HG03575 (cell line): ENCODE measurements around the gene CACNG1.

Experiments used
- ATAC-seq: cut with Tn5 transposase; IDR thresholded peaks from one replicate; pipeline ENCODE4 v1.9.1; 2021; ENCODE audit not compliant: unreplicated experiment, insufficient number of reproducible peaks, low FRiP score; ENCODE audit errors: extremely low read depth

CACNG1 gene, protein sequence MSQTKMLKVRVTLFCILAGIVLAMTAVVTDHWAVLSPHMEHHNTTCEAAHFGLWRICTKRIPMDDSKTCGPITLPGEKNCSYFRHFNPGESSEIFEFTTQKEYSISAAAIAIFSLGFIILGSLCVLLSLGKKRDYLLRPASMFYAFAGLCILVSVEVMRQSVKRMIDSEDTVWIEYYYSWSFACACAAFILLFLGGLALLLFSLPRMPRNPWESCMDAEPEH

DNA sequence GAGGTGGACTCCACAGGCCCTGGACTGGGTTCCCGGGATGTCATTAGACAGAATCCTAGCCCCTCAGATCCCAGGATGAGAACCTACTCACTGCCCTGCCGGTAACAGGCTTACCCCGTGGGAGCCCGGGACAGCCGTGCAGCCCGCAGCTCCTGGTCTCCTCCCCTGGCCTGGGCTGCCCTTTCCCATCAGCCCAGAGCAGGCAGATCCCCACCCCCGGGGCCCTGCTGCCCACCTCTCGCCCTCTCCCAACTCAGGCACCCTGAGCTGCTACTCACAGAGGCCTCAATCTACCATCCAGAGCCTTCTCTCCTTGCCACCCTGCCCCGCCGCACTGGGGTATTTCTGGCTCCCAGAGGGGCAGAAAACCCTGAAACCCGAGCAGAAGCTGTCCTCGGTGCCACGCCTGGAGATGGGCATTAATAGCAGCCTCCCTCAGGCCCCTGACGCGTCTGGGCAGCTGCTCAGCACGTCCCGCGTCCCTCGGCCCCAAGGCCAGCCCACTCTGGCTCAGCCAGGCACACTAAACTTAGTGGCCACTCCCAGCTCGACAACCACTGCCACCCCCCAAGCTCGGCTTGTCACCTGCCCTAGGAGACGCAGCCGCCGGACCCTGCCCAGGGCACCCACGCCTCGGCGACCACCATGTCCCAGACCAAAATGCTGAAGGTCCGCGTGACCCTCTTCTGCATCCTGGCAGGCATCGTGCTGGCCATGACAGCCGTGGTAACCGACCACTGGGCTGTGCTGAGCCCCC is at the start of gene CACNG1:
Gene CACNG1 (plus strand): TSS at position 539 of the 757 bp plus-strand sequence. CDS start 107 bp downstream, at position 646.
- no peak for ATAC-seq

GRCh38 chr17:66994930-66995535 is 49.3 kb upstream of the CACNG1 start:
- ATAC-seq: no peak

DNA sequence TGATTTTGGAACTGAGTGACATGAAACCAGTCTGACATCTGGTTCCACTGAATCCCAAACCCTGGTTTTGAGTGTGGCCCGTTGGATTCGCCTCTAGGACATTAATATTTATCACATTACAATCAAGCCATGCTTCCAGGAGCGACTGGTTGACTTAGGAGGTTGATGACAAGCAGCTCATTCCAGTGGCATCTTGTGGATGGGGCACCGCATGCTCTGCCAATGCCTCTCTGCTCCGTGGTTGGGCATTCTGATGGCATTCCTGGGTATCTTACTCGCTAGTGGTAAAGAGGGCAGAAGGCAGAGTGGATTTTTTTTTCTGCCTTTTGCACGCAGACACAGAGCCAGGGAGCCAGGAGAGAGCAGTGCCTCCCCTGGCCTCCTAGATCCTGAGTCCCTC is 48.4 kb upstream of the CACNG1 start:
- ATAC-seq: no peak

GRCh38 chr17:66996926-66997325 is 47.4 kb upstream of the CACNG1 start:
- ATAC-seq: no peak

DNA sequence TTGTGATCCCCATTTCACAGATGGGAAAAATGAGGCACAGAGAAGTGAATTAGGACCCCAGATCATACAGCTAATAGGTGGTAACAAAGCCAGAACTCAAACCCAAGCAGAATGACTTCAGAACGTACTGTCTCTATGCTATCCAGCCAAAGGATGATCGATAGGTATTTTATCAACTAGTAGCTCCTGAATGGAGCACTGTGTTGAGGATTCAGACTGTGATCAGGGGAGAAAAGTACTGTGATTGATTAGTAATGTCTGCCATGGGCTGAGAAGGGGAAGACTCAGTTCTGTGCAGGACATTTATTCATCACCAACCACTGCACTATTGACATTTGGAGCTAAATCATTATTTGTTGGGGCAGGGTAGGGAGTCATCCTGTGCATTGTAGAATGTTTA is 41.1 kb upstream of the CACNG1 start:
- ATAC-seq: no peak

GRCh38 chr17:67004181-67004580 is 40.2 kb upstream of the CACNG1 start:
- no peak for ATAC-seq

GRCh38 chr17:67007266-67007665 is 37.1 kb upstream of the CACNG1 start:
- ATAC-seq: no peak

- ATAC-seq: no peak
Observed at GRCh38 chr17:67008101-67008500, 36.3 kb upstream of the CACNG1 start.

DNA sequence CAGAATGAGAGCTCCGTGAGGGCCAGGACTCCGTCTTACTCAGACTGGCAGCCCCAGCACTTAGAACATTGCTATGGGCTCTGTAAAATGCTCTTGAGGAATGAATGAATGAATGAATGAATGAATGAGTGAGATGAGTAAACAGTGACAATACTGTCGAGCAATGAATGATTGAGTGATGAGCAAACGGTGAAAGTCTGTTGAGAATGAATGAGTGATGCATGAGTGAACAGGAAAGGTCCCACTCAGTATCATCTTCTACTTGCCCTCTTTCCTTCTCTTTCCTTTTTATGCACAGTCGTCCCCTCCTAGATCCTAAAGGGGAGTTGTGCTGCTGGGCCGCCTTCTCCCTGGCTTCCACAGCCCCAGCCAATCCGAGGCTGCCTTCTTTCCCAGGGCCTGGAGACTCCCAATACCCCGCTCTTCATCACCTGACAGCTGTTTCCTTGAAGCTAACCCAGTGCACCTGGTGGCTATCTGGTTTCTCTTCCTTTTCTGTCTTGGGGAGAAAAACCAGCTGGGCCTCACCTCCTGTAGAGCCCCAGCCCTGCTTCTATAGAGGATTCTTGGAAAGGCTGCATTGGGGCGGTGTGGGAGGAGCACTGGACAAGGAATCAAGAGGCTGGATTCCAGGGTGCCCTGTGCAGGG is 32.7 kb upstream of the CACNG1 start:
- no peak for ATAC-seq

GRCh38 chr17:67013891-67014290 is 30.5 kb upstream of the CACNG1 start:
- ATAC-seq: no peak

DNA sequence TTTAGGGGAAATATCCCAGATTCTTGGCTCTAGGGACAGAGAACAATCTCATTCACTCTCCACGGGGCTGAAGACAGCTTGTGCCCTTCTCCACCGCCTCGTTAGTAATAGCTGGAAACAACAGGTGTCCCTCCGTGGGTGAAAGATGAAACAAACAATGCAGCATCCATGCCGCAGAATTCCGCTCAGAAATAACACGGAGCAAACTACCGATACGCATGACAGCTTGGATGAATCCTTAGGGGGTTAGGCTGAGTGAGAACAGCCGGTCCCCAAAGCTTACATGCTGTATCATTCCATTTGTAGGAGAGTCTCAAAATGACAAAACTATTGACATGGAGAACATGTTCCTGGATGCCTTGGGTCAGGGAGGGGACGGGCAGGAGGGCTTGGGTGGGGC is 29.4 kb upstream of the CACNG1 start:
- ATAC-seq: no peak

DNA sequence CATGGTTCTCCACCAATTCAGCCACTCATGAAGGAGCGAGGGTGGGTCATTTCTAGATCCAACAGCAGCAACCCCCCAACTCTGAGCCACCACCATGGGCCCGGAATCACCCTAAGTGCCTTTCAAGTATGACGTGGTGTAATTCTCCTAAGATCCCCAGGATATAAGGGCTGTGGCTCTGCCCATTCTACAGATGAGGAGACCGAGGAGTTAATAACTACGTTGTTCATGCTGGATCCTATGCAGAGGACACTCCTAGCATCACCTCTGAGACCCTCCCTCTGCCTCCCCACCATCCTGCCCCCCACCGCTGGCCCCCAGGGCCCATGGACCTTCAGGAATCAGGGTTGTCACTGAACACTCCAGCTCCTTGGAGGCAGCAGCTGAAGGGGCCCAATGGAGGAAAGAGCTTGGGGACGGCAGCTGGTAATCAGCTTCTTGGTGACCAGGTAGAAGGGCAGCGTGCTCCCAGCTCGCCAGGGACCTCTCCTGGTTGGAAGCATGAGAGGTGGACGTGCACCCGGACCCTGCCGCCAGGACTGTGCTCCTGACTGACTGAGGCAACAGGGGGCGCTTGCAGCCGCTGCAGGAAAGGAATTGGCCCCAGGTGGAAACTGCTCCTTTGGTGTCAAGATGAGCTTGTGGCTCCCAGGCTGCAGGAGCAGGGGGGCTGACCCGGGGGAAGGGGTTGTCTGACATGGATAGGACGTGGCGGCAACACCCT is 28.2 kb upstream of the CACNG1 start:
- ATAC-seq: no peak

DNA sequence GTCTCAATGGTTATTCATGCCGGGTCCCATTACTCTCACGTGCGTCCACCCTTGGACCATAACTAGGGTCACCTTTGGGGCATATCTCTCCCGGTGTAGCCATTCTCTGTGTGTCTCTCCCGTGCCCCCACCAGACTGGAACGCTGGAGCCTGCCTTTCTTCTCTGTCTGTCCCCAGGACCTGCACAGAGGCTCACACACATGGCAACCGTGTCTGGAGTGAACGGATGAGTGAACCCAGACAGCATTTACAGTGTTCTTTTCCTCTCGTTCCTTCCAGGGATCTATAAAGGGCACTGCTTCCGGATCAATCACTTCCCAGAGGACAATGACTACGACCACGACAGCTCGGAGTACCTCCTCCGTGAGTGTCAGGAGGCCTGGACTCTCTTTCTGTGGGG is 26.4 kb upstream of the CACNG1 start:
- no peak for ATAC-seq

DNA sequence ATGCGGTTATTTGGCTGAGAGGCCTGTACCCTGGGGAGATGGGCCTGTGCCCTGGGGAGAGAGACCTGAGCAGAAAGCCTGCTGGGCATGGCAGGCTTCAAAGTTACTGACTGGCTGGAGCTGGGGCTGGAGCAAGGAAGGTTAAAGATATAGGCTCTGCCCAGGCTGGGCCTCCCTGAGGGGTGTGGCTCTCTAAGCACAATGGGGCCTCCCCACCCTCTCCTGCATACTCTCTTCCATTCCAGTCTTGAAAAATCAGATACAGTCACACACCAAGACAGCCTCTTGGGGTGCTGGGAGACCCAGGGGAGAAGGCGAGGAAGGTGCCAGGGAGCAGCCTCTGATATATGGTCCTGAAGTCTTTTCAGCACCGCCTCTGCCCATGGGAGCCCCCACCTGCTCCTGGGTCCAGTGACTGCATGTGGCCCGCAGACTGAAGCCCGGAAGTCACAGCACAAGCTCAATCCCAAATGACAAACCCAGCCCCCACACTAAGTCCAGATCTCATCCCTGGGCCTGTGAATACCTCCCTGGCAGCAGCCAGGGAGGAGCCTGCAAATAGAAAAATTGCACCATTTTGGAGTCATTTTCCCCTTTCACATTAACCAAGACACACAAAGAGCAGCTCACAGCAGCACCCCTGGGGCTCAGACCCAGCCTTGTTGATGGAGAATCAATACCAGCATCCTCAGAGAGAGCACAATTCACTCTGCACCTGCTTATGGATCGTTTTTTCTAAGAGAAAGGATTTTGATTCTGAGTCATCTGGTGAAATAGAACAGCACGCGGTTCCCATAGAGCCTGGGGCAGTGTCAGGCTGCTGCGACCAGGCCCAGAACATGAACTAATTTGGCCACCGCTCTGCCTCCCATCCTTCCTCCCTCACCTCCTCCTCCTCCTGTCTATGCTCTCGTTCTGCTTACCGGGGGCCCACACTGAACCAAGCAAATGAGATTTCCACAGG is 25.6 kb upstream of the CACNG1 start:
- no peak for ATAC-seq

DNA sequence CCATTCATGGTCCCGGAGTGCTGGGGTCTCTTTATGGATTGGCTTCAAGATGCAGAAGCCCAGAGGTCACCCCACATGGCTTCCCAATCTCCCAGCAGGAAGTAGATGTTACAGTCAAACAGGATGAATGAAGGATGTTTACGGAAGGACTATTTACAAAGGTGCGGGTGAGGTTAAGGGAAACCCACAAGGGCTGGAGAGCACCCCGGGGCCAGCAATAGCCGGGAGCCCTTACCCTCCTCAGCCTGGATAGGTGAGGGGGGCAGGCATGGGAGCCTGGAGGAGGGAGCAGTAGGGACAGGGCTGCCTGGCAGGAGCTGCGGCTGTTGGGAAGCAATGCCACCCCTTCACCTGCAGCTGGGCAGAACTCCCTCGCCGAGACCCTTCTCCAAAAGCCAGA is 24.5 kb upstream of the CACNG1 start:
- no peak for ATAC-seq

DNA sequence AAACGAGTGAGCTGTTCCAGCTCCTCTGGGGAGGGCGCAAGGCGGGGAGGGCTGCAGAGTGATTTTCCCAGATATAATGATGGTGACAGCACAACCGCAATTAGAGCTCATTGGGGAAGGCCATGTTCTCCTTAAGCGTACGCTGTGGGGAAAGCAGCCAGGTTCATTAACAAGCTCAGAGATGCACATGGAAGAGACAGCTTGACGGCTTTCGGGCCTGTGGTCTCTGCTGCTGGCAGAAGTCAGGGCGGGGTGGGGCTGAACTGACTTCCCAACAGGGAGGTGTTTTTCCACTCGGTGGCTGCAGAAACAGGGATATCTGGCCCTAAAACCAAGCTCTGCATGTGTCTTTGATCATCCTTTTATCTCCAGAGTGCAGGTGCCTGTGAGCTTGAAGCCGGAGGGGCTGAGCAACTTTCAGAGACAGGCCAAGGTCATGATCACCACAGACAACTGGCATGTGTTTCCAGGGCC is 24.0 kb upstream of the CACNG1 start:
- ATAC-seq: no peak

GRCh38 chr17:67021196-67021595 is 23.2 kb upstream of the CACNG1 start:
- no peak for ATAC-seq
